OCI-LY1 (cell line): Measurements from ENCODE around the gene SMDT1.

Experiments
- H2AFZ ChIP-seq: fragments of 200-600 bp; sonication (generic), shearing (Covaris generic); 2 replicates; pipeline ENCODE4 v1.6.0; 2014; ENCODE audit warnings: antibody characterized with exemption, mild to moderate bottlenecking, low read length
- H3F3A ChIP-seq: fragments of 200-600 bp; sonication (generic), shearing (Covaris generic); 2 replicates; pipeline ENCODE4 v1.6.0; 2014; ENCODE audit warnings: mild to moderate bottlenecking, antibody characterized with exemption, low read length, moderate library complexity; ENCODE audit not compliant: insufficient read depth
- H3K27ac ChIP-seq: fragments of 200-600 bp; sonication (generic); 2 replicates; pipeline ENCODE4 v1.5.1; 2014; ENCODE audit warnings: low read length, mixed run types, mild to moderate bottlenecking, low read depth; ENCODE audit not compliant: poor library complexity, severe bottlenecking
- H3K27me3 ChIP-seq: fragments of 200-600 bp; sonication (generic); 2 replicates; pipeline ENCODE4 v1.6.0; 2014; ENCODE audit warnings: antibody characterized with exemption, mild to moderate bottlenecking, low read length, moderate library complexity; ENCODE audit not compliant: insufficient read depth
- H3K36me3 ChIP-seq: fragments of 200-600 bp; sonication (generic); 2 replicates; pipeline ENCODE4 v1.6.1; 2014; ENCODE audit warnings: mild to moderate bottlenecking, antibody characterized with exemption, low read length, moderate library complexity, mixed read lengths; ENCODE audit not compliant: insufficient read depth
- H3K4me1 ChIP-seq: fragments of 200-600 bp; sonication (generic); 2 replicates; pipeline ENCODE4 v1.5.1; 2014; ENCODE audit warnings: mild to moderate bottlenecking, low read length, moderate library complexity; ENCODE audit not compliant: insufficient read depth, severe bottlenecking
- H3K4me2 ChIP-seq: fragments of 200-600 bp; sonication (generic), shearing (Covaris generic); 2 replicates; pipeline ENCODE4 v1.6.1; 2014; ENCODE audit warnings: low read length
- H3K4me3 ChIP-seq: fragments of 200-600 bp; sonication (generic); 2 replicates; pipeline ENCODE4 v1.5.1; 2014; ENCODE audit warnings: low read length, low read depth, mild to moderate bottlenecking, mixed read lengths; ENCODE audit not compliant: poor library complexity, severe bottlenecking
- H3K79me2 ChIP-seq: fragments of 200-600 bp; shearing (Covaris generic); 2 replicates; pipeline ENCODE4 v1.6.1; 2016; ENCODE audit warnings: mixed run types, low read length, mixed read lengths; ENCODE audit not compliant: insufficient read depth
- H3K9ac ChIP-seq: fragments of 200-600 bp; sonication (generic), shearing (Covaris generic); 2 replicates; pipeline ENCODE4 v1.6.1; 2014; ENCODE audit warnings: mild to moderate bottlenecking, low read length, mixed read lengths
- H3K9me2 ChIP-seq: fragments of 200-600 bp; sonication (generic), shearing (Covaris generic); 2 replicates; pipeline ENCODE4 v1.6.1; 2014; ENCODE audit warnings: low read depth, mild to moderate bottlenecking, low read length, mixed read lengths
- H3K9me3 ChIP-seq: fragments of 200-600 bp; shearing (Covaris generic); 2 replicates; pipeline ENCODE4 v1.6.1; 2014; ENCODE audit warnings: low read length, mixed read lengths
- H4K20me1 ChIP-seq: fragments of 200-600 bp; sonication (generic), shearing (Covaris generic); 2 replicates; pipeline ENCODE4 v1.6.0; 2016; ENCODE audit warnings: mild to moderate bottlenecking, low read length; ENCODE audit not compliant: insufficient read depth
- EZH2 ChIP-seq: fragments of 200-600 bp; sonication (generic), shearing (Covaris generic); IDR thresholded peaks from 2 replicates; pipeline ENCODE4 v1.8.0; 2017; ENCODE audit warnings: borderline replicate concordance, mixed run types, mild to moderate bottlenecking, antibody characterized with exemption, low read length, moderate library complexity, mixed read lengths
- TF ChIP-seq, protein P1 (sequence below): fragments of 200-600 bp; sonication (generic), shearing (Covaris generic); IDR thresholded peaks from 2 replicates; pipeline ENCODE4 v1.5.1; 2017; ENCODE audit warnings: mild to moderate bottlenecking, antibody characterized with exemption, low read length, moderate library complexity, mixed read lengths

Gene SMDT1

DNA sequence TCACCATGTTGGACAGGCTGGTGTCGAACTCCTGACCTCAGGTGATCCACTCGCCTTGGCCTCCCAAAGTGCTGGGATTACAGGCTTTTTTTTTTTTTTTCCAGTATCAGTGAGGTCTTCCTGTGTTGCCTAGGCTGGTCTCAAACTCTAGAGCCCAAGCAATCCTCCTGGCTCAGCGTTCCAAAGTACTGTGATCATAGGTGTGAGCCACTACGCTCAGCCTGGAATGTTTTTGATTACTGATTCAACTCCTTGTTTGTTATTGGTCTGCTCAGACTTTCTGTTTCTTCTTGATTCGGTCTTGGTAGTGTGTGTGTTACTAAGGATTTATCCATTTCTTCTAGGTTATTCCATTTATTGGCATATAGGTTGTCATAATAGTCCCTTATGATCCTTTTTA lies 40.2 kb upstream of the SMDT1 start:
- no peaks in the 10 kb centered on the region for H3K9me2 ChIP-seq
- TF ChIP-seq EZH2, result no peak
- TF ChIP-seq, protein P1, sequence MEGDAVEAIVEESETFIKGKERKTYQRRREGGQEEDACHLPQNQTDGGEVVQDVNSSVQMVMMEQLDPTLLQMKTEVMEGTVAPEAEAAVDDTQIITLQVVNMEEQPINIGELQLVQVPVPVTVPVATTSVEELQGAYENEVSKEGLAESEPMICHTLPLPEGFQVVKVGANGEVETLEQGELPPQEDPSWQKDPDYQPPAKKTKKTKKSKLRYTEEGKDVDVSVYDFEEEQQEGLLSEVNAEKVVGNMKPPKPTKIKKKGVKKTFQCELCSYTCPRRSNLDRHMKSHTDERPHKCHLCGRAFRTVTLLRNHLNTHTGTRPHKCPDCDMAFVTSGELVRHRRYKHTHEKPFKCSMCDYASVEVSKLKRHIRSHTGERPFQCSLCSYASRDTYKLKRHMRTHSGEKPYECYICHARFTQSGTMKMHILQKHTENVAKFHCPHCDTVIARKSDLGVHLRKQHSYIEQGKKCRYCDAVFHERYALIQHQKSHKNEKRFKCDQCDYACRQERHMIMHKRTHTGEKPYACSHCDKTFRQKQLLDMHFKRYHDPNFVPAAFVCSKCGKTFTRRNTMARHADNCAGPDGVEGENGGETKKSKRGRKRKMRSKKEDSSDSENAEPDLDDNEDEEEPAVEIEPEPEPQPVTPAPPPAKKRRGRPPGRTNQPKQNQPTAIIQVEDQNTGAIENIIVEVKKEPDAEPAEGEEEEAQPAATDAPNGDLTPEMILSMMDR, result no peak
- H3K4me3 ChIP-seq, result no peak overlapping the region
- H3K36me3 ChIP-seq, result no peaks in the 10 kb centered on the region; the same call in 1 of the 2 replicates
- H3K4me2 ChIP-seq, result no peak overlapping the region
- H2AFZ ChIP-seq, result no peak overlapping the region
- H4K20me1 ChIP-seq, result no peaks in the 10 kb centered on the region
- no peaks in the 10 kb centered on the region for H3K4me1 ChIP-seq
- H3K27me3 ChIP-seq, result no peaks in the 10 kb centered on the region; the same call in 1 of the 2 replicates
- peaks cover 9% of the 10 kb centered on the region for H3K9me3 ChIP-seq
- no peak overlapping the region for H3K9ac ChIP-seq
- H3K27ac ChIP-seq, result no peak overlapping the region
- H3K79me2 ChIP-seq, result no peaks in the 10 kb centered on the region
- H3F3A ChIP-seq, result no peaks in the 10 kb centered on the region

DNA sequence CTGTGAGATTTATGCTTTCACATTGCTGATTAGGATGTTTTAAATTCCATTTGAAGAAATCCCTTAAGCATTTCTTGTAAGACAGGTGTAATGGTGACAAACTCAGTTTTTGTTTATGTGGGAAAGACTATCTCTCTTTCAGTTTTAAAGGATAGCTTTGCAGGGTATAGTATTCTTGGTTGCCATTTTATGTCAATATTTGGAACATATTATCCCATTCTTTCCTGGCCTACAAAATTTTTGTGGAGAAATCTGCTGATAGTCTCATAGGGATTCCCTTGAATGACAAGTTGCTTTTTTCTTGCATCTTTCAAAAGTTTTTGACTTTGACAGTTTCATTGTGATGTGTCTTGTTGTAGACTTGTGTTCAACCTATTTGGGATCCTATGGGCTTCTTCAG lies 37.7 kb upstream of the SMDT1 start:
- Histone ChIP-seq H3K27me3 (no peaks in the 10 kb centered on the region; the same call in 1 of the 2 replicates), H3K27ac (no peak overlapping the region), H3K36me3 (no peaks in the 10 kb centered on the region; the same call in 1 of the 2 replicates), H4K20me1 (no peaks in the 10 kb centered on the region), H3K9me3 (peaks cover 9% of the 10 kb centered on the region), H2AFZ (no peak overlapping the region), H3K9ac (no peak overlapping the region), H3K79me2 (no peaks in the 10 kb centered on the region), H3F3A (no peaks in the 10 kb centered on the region), H3K4me1 (no peaks in the 10 kb centered on the region), H3K4me3 (no peak overlapping the region), H3K9me2 (no peaks in the 10 kb centered on the region), H3K4me2 (no peak overlapping the region)
- TF ChIP-seq EZH2, result no peak
- TF ChIP-seq, protein P1, result no peak

DNA sequence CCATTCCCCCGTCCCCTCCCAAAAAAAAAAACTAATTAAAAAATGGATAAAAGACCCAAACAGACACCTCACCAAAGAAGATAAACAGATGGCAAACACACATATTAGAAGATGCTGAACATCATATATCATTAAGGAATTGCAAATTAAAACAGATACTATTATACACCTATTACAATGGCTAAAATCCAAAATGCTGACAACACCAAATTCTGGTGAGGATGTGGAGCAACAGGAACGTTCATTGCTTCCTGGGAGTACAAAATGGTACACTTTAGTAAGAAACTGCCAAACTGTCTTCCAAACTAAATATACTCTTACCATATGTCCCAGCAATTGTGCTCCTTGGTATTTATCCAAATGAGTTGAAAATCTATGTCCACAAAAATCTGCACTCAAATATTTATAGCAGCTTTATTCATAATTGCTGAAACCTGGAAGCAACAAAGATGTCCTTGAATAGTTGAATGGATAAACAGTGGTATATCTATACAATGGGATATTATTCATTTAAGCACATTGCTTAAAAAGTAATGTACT lies 28.8 kb upstream of the SMDT1 start:
- no peaks in the 10 kb centered on the region for H3K36me3 ChIP-seq
- H3K9me3 ChIP-seq, result no peaks in the 10 kb centered on the region
- no peaks in the 10 kb centered on the region for H3K9me2 ChIP-seq
- no peaks in the 10 kb centered on the region for H3K79me2 ChIP-seq
- H3K27me3 ChIP-seq, result no peaks in the 10 kb centered on the region
- H3F3A ChIP-seq, result no peaks in the 10 kb centered on the region
- H3K4me1 ChIP-seq, result no peaks in the 10 kb centered on the region
- H3K4me3 ChIP-seq, result no peak overlapping the region
- H4K20me1 ChIP-seq, result no peaks in the 10 kb centered on the region
- no peak overlapping the region for H3K9ac ChIP-seq
- H2AFZ ChIP-seq, result no peak overlapping the region
- H3K27ac ChIP-seq, result no peak overlapping the region
- TF ChIP-seq, protein P1, result no peak
- TF ChIP-seq EZH2, result no peak
- H3K4me2 ChIP-seq, result no peak overlapping the region
